Measurements from ENCODE around the gene TBC1D22A. TPM values are rescaled to one million over a fixed set of nuclear protein-coding genes. Genes with fewer than 3 reads are reported as not detected.
"Not testable (repeated sequence)": the region's sequence is repeated elsewhere in the genome, so short reads cannot be mapped to it uniquely, and the experiment has no call there.

TBC1D22A gene
- total and polyA plus RNA-seq, 9 of the 15 experiments (the other 6 are each of a cell fraction or from before 2014, with no cell fraction given), result 0.20 to 11.5 (median 5.2) TPM

GRCh38 chr22:47139013-47139789, 376.8 kb downstream of the TBC1D22A start (continued):
- no peak for TF ChIP-seq NFYB (IDR thresholded peaks at IDR 0.05; ENCODE audit: extremely low read depth, insufficient read length)

GRCh38 chr22:47139790-47140119, 377.3 kb downstream of the TBC1D22A start:
- in situ Hi-C loops (cut with MboI), result no loop called here
- BruUV-seq (replicated peaks), result no TSS peak
- intact Hi-C loops (cut with micrococcal nuclease), result no loop called here

GRCh38 chr22:47140975-47141374, 378.5 kb downstream of the TBC1D22A start:
- H3K79me2 ChIP-seq (ENCODE audit: control insufficient read depth, insufficient read depth, low read length); H3K4me1 ChIP-seq (replicated peaks in 1 of 2; ENCODE audit: control insufficient read depth in 2 of 2, insufficient read depth in 2 of 2, low read length in 2 of 2); POLR2A ChIA-PET; H3K36me3 ChIP-seq (ENCODE audit: control insufficient read depth, insufficient read depth, low read length); CTCF ChIA-PET (ENCODE audit: low intra/inter-chr PET ratio); H3K4me2 ChIP-seq (ENCODE audit: insufficient read depth, low read length); H4K20me1 ChIP-seq (replicated peaks; ENCODE audit: control insufficient read depth, insufficient read depth, low read length); FAIRE-seq; H3K9ac ChIP-seq (ENCODE audit: insufficient read depth in 1 of 2, low read depth in 2 of 2, low read length in 2 of 2); BruUV-seq (replicated peaks); in situ Hi-C loops (cut with MboI); H3K27me3 ChIP-seq (ENCODE audit: control insufficient read depth in 2 of 2, insufficient read depth in 2 of 2, low read length in 2 of 2); H3K4me3 ChIP-seq; intact Hi-C loops (cut with micrococcal nuclease); H3K27ac ChIP-seq (ENCODE audit: extremely low read depth, low read depth, low read length); H3K9me3 ChIP-seq (replicated peaks; ENCODE audit: control insufficient read depth, insufficient read depth, low read depth, low read length); H3K9me1 ChIP-seq (ENCODE audit: control insufficient read depth, insufficient read depth, low read length); H2AFZ ChIP-seq (ENCODE audit: low read depth, low read length): not testable (repeated sequence)
- peak; percentile 53; the same call in 2 of the 3 replicates for ATAC-seq
- DNase-seq (ENCODE audit: extremely low read depth in 1 of 4, low spot score in 3 of 4), result peak in 1 of 4 experiments; percentile 9
- peak; percentile 44 to 61; a peak in 3 of 4 replicates for TF ChIP-seq NRF1 (conservative IDR thresholded peaks at IDR 0.05 in 1 of 2, IDR thresholded peaks at IDR 0.05 in 1 of 2)
- 44% methylated on average over 6 of the region's 8 CpGs for WGBS (ENCODE audit: insufficient coverage, low coverage, missing lambda C conversion rate)

More at GRCh38 chr22:47139790-47140119, 377.3 kb downstream of the TBC1D22A start:
- no peak for ATAC-seq
- no peaks in the 10 kb centered on the region for H4K20me1 ChIP-seq (replicated peaks; ENCODE audit: control insufficient read depth, insufficient read depth, low read length)
- no peak overlapping the region for H2AFZ ChIP-seq (ENCODE audit: low read depth, low read length)
- no peaks in the 10 kb centered on the region for H3K9me3 ChIP-seq (replicated peaks; ENCODE audit: control insufficient read depth, insufficient read depth, low read depth, low read length)
- no peaks in the 10 kb centered on the region for H3K9me1 ChIP-seq (ENCODE audit: control insufficient read depth, insufficient read depth, low read length)
- POLR2A ChIA-PET, result interaction anchor here (1.2 kb wide), 1 partner anchor 14 kb away, joined by 4 read pairs; no protein-coding TSS in a partner anchor
- FAIRE-seq, result no peak
- TF ChIP-seq TBP (optimal IDR thresholded peaks at IDR 0.05; ENCODE audit: low read depth, low read length), result no peak
- TF ChIP-seq CHD2 (IDR thresholded peaks at IDR 0.05; ENCODE audit: low read depth, low read length), result no peak
- no peak for TF ChIP-seq GATAD2A (IDR thresholded peaks at IDR 0.05)
- CTCF ChIA-PET (ENCODE audit: low intra/inter-chr PET ratio), result no interaction called here
- DNase-seq (ENCODE audit: extremely low read depth in 1 of 4, low spot score in 3 of 4), result no peak
- H3K4me2 ChIP-seq (ENCODE audit: insufficient read depth, low read length), result no peak overlapping the region
- no peaks in the 10 kb centered on the region for H3K79me2 ChIP-seq (ENCODE audit: control insufficient read depth, insufficient read depth, low read length)
- no peak overlapping the region for H3K9ac ChIP-seq (ENCODE audit: insufficient read depth in 1 of 2, low read depth in 2 of 2, low read length in 2 of 2)
- H3K27me3 ChIP-seq (ENCODE audit: control insufficient read depth in 2 of 2, insufficient read depth in 2 of 2, low read length in 2 of 2), result no peaks in the 10 kb centered on the region
- peaks cover 0 to 12% of the 10 kb centered on the region in 2 experiments; a peak in 1 of 5 replicates for H3K4me1 ChIP-seq (replicated peaks in 1 of 2; ENCODE audit: control insufficient read depth in 2 of 2, insufficient read depth in 2 of 2, low read length in 2 of 2)
- H3K36me3 ChIP-seq (ENCODE audit: control insufficient read depth, insufficient read depth, low read length), result no peaks in the 10 kb centered on the region
- H3K27ac ChIP-seq (ENCODE audit: extremely low read depth, low read depth, low read length), result no peak overlapping the region
- WGBS (ENCODE audit: insufficient coverage, low coverage, missing lambda C conversion rate), result 75% methylated on average over 6 of the region's 6 CpGs
- H3K4me3 ChIP-seq, result no peak overlapping the region

Data from K562 (cell line).